ENCODE results near the gene ATP10A.

DNA sequence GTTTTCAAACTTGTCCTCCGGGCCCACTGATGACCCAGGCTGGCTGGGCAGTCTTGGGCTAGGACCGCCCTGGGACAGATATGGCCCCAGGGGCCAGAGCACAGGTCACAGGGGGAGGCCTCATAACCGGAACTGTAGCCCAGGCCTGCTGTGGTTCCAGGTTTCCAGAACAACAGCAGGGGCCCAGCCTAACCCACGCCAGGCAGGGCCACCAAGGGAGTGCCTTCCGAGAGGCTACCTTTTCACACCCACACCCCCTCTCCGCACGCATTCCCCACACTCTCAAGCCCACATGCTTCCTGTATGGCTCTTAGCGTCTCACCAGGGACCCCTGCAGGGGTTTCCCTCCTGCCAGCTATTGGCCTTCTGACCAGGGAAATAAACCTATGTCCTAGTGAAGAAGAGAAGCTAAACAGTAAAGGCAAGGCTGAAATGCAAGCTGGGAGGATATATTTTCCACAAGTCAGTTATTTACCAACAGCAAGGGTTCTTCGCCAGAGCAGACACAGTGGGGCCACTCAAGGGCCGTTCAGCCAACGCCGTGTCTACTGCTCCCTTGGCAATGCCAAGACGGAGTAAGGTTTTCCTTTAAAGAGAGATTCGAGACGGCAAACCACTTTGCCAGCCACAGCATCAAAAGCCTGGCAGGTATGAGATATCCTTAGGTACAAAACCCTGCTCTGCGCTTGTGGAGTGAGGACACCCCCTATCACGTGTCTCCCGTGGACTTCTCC lies 135.1 kb downstream of the ATP10A start:
- TF ChIP-seq POLR2AphosphoS5 (IDR thresholded peaks at IDR 0.05; ENCODE audit: low read depth, low read length) = no peak
- no peak for TF ChIP-seq TAF1 (IDR thresholded peaks at IDR 0.05; ENCODE audit: low read depth, low read length)
- TF ChIP-seq POLR2A (IDR thresholded peaks at IDR 0.05; ENCODE audit: low read depth, low read length) = no peak
- no peak for TF ChIP-seq POU2F2 (IDR thresholded peaks at IDR 0.05; ENCODE audit: low read depth, low read length)
